Mesodermal cell (in vitro differentiated cells): ENCODE data around the gene CLCN3.
"Not testable (repeated sequence)": the region's sequence is repeated elsewhere in the genome, so short reads cannot be mapped to it uniquely, and the experiment has no call there.

ENCODE experiments used
- H3K27ac ChIP-seq: 2 replicates; pipeline ENCODE4 v1.7.0; 2013; ENCODE audit warnings: mild to moderate bottlenecking, low read depth, low read length, moderate library complexity; ENCODE audit not compliant: severe bottlenecking
- H3K36me3 ChIP-seq: 2 replicates; pipeline ENCODE4 v1.7.1; 2013; ENCODE audit warnings: mild to moderate bottlenecking, low read length, moderate library complexity; ENCODE audit not compliant: control insufficient read depth, insufficient read depth
- H3K4me1 ChIP-seq: one replicate; pipeline ENCODE4 v1.7.1; 2013; ENCODE audit warnings: mild to moderate bottlenecking, low read length; ENCODE audit not compliant: insufficient read depth, control insufficient read depth, poor library complexity, severe bottlenecking
- H3K4me3 ChIP-seq: 2 replicates; pipeline ENCODE4 v1.7.0; 2013; ENCODE audit warnings: low read length, control low read depth, mild to moderate bottlenecking; ENCODE audit not compliant: insufficient read depth, poor library complexity, severe bottlenecking; ENCODE audit errors: extremely low read depth
- H3K9me3 ChIP-seq: 2 replicates; pipeline ENCODE4 v1.7.1; 2013; ENCODE audit warnings: mild to moderate bottlenecking, low read length, moderate library complexity; ENCODE audit not compliant: control insufficient read depth
- WGBS, 2 experiments: methylation state at CpG; one replicate each; pipeline ENCODE4 v1.1.5; 2013; ENCODE audit warnings: missing lambda C conversion rate in 2 of 2; ENCODE audit not compliant: insufficient coverage in 2 of 2; 5-methylcytosine and 5-hydroxymethylcytosine counted together

Gene CLCN3

DNA sequence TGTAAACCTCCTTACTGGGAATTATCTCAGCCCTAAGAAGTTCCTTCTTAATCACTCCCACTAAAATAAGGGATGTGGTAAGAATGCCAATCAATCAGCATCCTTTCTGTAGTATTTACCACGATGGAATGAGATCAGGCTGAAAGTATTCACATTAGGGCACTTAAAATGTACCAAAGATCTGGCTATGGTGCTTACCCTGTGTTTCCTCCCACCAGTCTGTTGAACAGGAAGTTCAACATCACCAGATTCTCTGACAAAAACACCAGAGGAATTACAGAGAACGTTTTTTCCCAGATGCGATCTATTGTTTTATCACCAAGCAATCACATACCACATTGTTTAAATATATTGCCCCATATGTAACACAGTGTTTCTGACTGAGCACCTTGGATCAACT is 2.1 kb upstream of the CLCN3 start:
- H3K9me3 ChIP-seq, result no peaks in the 10 kb centered on the region
- 77% methylated on average over 2 of the region's 3 CpGs; no CpG with 5 or more reads in 1 of the 2 experiments for WGBS, 2 experiments

DNA sequence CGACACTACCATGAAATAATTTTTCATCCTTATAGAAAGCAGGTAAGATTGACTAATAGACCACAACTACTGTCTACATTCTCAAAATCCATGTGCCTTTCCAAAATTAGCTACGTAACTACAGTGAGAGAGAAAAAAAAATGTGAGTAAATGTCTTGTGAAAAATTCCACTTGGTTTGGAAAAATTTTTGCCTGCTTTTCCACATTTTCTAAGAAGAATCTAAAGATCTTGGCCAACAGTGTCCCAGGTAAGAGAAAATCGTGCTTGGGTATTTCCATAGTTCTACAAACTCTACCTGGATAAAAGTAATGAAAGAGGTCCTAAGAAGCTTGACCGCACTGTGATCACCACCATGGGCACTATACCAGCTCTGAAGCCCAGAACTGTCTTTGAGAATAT is 1.4 kb upstream of the CLCN3 start:
- no peak overlapping the region for H3K27ac ChIP-seq
- WGBS, 2 experiments, result 100% methylated on average over 2 to 3 of the region's 4 CpGs
- H3K36me3 ChIP-seq, result no peaks in the 10 kb centered on the region
- peaks cover 3% of the 10 kb centered on the region for H3K4me1 ChIP-seq
- H3K9me3 ChIP-seq, result no peaks in the 10 kb centered on the region
- no peak overlapping the region for H3K4me3 ChIP-seq

More for the DNA sequence above, 2.1 kb upstream of the CLCN3 start:
- H3K4me3 ChIP-seq, result no peak overlapping the region
- H3K4me1 ChIP-seq, result peaks cover 3% of the 10 kb centered on the region
- H3K36me3 ChIP-seq, result no peaks in the 10 kb centered on the region
- peak overlapping the region; percentile 23 for H3K27ac ChIP-seq

DNA sequence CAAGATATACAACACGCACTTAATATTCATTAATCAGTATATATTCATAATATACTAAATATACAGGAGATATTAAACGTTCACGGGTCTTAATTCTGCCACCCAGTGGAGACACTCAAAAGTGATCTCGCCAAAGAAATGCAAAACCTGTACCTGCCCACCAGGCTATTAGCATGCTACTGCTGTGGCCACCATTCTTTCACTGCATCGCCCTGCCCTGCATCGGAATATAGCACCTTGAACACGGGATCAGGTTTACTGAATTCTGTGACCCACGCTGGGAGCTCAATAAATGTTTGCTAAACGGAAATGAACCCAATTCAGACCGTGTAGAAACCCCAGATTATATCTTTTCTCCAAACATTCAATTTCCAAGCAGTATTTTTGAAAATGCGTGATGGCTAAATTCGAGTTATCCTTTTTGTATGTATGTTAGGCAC is 840 bp upstream of the CLCN3 start:
- WGBS, 2 experiments, result 6% methylated on average over 4 to 9 of the region's 12 CpGs
- H3K4me3 ChIP-seq, result peak overlapping the region; percentile 69
- peak overlapping the region; percentile 95 for H3K27ac ChIP-seq
- peaks cover 3% of the 10 kb centered on the region for H3K4me1 ChIP-seq
- no peaks in the 10 kb centered on the region for H3K9me3 ChIP-seq
- H3K36me3 ChIP-seq, result no peaks in the 10 kb centered on the region

DNA sequence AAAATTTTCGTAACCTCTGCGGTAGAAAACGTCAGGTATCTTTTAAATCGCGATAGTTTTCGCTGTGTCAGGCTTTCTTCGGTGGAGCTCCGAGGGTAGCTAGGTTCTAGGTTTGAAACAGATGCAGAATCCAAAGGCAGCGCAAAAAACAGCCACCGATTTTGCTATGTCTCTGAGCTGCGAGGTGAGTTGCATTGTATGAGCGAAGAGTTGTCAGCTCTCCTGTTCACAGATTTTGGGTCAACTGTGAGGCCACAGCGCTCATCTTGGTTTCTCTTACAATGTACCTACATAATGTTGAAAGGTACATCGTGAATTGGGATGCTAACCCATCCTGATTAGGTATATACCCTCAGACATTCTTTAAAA is 486 bp downstream of the CLCN3 start:
- Histone ChIP-seq H3K27ac (peak overlapping the region; percentile 95), H3K4me3 (peak overlapping the region; percentile 69), H3K36me3 (no peaks in the 10 kb centered on the region), H3K9me3 (no peaks in the 10 kb centered on the region), H3K4me1 (peaks cover 3% of the 10 kb centered on the region)
- 0% methylated on average over 8 of the region's 14 CpGs for WGBS, 2 experiments

DNA sequence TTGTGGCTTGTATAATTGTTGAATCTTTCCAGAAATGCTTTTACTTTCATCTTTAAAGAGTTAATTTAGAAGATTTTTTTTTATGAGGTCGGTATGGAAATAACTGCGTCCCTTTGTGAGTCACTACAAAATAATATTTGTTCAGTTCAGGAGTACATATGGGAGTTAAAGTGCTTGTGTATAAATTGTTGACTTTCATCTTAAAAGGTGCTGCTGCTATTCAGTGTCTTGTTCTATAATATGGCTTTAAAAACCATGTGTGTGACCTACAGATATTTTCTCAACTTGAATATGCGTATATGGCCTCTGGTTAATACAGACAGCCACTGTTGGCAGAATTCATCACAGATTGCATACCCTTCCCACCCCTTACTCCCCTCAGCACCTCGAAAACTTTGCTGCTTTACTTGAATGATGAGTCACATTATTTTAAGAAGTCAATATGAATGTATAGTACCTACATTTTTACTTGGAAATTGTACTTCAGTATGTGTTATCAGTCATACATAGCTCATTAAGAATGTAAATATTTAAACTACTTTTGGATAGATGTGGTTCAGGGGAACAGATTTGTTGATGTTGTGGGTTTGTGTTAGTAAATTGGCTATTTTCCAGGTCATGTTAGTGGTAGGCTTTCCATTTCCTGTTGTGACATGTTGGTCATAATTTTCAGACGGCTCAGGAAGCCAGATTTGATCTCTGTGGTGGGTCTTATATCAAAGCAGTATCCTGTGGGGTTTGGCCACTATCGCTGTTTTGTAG is 1.5 kb downstream of the CLCN3 start:
- H3K36me3 ChIP-seq, result no peaks in the 10 kb centered on the region
- H3K27ac ChIP-seq, result no peak overlapping the region
- WGBS, 2 experiments, result 60 to 100% methylated on average over 1 to 3 of the region's 6 CpGs
- peaks cover 3% of the 10 kb centered on the region for H3K4me1 ChIP-seq
- peak overlapping the region; percentile 69 for H3K4me3 ChIP-seq
- H3K9me3 ChIP-seq, result no peaks in the 10 kb centered on the region

DNA sequence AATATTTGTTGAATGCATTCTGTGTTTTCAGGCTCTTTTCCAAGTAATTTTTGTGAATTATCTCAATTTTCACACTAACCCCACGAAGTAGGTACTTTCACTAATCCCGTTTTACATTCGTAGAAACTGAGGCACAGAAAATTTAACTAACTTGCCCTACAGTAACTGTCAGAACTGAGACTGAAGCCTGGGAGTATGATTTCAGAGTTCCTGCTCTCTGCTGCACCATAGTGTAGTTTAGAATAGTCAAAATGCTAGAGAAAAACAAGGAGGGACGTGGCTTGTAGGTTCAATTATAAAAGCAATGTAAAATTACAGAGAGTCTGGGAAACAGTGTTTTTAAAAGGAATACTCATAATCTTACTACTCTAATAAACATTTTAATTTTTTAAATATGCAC is 2.2 kb downstream of the CLCN3 start:
- H3K36me3 ChIP-seq, result no peaks in the 10 kb centered on the region
- no peak overlapping the region for H3K27ac ChIP-seq
- no peaks in the 10 kb centered on the region for H3K9me3 ChIP-seq
- H3K4me3 ChIP-seq, result peak overlapping the region; percentile 69
- H3K4me1 ChIP-seq, result peaks cover 3% of the 10 kb centered on the region
- 100% methylated on average over 1 of the region's 4 CpGs; no CpG with 5 or more reads in 1 of the 2 experiments for WGBS, 2 experiments

DNA sequence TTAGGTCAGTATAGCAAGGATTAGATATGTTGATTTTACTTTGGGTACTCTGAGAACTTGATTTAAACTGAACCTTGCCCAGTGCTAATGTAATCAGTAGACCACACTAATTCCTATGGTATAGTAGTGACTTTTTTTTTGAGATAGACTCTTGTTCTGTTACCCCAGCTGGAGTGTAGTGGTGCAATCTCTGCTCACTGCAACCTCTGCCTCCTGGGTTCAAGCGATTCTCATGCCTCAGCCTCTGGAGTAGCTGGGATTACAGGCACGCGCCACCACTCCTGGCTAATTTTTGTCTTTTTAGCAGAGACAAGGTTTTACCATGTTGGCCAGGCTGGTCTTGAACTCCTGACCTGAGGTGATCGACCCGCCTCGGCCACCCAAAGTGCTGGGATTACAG is 3.6 kb downstream of the CLCN3 start:
- H3K4me1 ChIP-seq, H3K4me3 ChIP-seq, H3K27ac ChIP-seq, H3K9me3 ChIP-seq, H3K36me3 ChIP-seq: not testable (repeated sequence)
- WGBS, 2 experiments, result 88 to 93% methylated on average over 6 of the region's 6 CpGs

DNA sequence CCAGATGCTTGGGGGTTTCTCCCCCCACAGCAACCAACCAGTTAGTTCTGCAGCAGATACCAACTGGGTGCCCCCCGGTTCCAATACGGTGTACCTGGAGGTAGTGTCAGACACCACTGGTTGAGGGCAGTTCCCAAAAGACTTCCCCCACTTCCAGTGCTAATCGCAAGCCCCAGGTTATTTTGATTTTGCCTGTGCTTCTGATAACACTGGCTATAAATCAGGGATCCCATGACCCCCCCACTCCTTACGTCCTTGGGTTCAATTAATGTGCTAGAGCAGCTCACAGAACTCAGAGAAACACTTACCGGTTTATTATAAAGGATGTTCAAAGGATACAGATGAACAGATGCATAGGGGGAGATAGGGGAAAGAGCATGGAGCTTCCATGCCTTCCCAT is 5.5 kb downstream of the CLCN3 start:
- H3K36me3 ChIP-seq, result no peaks in the 10 kb centered on the region
- no peak overlapping the region for H3K27ac ChIP-seq
- H3K4me3 ChIP-seq, result no peak overlapping the region
- WGBS, 2 experiments, result 87 to 97% methylated on average over 2 to 3 of the region's 5 CpGs
- no peaks in the 10 kb centered on the region for H3K9me3 ChIP-seq
- H3K4me1 ChIP-seq, result peaks cover 3% of the 10 kb centered on the region

DNA sequence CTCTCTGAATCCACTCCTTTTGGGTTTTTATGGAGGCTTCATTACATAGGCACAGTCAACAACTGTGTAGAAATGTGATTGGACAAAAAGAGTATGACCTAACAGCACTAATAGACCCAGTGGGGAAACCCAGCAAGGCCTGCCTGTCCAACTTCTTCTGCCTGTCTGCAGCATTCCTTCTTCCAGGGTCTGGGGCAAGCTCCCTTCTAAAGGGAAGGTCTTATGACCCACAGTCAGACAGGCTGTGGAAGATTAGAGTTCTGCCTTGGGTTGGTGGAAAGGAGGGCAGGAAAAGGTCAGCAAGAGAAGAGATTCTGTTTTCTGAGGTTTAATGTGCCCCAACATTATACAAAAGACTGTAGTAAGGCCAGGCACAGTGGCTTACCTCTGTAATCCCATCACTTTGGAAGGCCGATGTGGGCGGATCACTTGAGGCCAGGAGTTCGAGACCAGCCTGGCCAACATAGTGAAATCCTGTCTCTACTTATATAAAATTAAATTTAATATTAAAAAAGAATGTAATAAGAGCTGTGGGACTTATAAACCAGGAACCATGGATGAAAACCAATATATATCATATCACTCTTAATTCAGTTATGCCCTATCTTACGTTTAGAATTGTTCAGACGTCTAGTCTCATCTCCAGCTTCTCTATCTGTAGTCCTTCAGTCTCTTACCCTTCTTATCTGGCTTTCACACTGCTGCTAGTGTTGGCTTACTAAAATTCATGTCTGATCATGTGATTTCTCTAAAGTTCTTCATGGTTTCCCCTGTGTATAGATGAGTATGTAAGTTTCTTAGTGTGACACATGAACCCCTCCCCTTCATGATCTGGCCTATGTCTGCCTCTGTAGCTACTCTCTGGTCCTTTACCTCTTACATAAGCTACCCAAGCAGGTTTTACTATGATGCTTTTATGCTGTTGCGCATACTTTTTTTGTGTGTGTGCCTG is 6.2 kb downstream of the CLCN3 start:
- Histone ChIP-seq H3K4me1 (peaks cover under 1% of the 10 kb centered on the region), H3K36me3 (no peaks in the 10 kb centered on the region), H3K4me3 (no peak overlapping the region), H3K9me3 (no peaks in the 10 kb centered on the region), H3K27ac (no peak overlapping the region)
- WGBS, 2 experiments, result 94% methylated on average over 2 of the region's 6 CpGs

DNA sequence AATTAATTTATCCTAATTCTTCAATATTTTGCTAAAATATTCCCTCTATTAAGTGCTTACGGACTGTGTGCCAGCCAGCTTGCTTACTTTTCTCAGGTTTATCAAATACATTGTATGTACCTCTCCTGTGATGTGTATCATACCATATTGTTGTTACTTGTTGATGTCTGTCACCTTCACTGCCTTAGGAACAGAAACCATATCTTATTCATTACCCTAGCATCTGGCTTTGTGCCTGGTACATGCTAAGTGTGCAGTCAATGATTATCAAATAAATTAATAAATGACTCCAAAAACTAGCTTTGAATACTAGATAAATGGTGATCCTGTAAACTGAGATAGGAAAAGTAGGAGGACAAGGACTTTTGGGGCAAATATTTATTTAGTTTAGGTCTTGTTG is 6.9 kb downstream of the CLCN3 start:
- 100% methylated on average over 1 of the region's 1 CpG; no CpG with 5 or more reads in 1 of the 2 experiments for WGBS, 2 experiments

More for the DNA sequence above, 6.9 kb downstream of the CLCN3 start:
- H3K27ac ChIP-seq, result no peak overlapping the region
- no peaks in the 10 kb centered on the region for H3K9me3 ChIP-seq
- H3K36me3 ChIP-seq, result no peaks in the 10 kb centered on the region
- H3K4me1 ChIP-seq, result no peaks in the 10 kb centered on the region
- no peak overlapping the region for H3K4me3 ChIP-seq
